Breast epithelium (tissue), 3 donors: ENCODE results near the gene CTIF.

Experiments
- POLR2A ChIP-seq: fragments of 450-650 bp; IDR thresholded peaks from one replicate; pipeline ENCODE4 v1.6.1; 2016; ENCODE audit warnings: antibody characterized with exemption, mild to moderate bottlenecking, moderate library complexity
- TF ChIP-seq, protein P1 (sequence below), 3 donors: fragments of 450-650 bp; IDR thresholded peaks; one replicate each; pipeline ENCODE4 v1.5.1; 2016 to 2017; ENCODE audit warnings: antibody characterized with exemption in 3 of 3, mild to moderate bottlenecking in 3 of 3, moderate library complexity in 3 of 3

DNA sequence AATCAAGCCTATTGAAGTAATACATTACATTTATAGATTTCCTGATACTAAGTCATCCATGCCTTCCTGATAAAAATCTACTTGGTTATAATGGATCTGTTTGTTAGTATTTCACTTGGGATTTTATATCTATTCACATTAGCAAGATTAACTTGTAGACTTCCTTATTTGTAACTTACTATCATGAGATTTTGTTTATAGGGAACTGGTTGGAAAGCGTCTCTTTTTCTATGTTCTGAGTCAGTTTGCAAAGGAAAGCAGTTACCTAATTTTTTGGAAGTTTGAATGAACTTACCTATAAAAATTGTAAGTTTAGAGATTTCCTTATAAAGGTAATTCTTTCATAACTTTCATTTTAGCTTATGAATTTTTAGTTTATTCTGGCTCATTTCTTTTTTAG lies 270.5 kb downstream of the CTIF start:
- TF ChIP-seq, protein P1, sequence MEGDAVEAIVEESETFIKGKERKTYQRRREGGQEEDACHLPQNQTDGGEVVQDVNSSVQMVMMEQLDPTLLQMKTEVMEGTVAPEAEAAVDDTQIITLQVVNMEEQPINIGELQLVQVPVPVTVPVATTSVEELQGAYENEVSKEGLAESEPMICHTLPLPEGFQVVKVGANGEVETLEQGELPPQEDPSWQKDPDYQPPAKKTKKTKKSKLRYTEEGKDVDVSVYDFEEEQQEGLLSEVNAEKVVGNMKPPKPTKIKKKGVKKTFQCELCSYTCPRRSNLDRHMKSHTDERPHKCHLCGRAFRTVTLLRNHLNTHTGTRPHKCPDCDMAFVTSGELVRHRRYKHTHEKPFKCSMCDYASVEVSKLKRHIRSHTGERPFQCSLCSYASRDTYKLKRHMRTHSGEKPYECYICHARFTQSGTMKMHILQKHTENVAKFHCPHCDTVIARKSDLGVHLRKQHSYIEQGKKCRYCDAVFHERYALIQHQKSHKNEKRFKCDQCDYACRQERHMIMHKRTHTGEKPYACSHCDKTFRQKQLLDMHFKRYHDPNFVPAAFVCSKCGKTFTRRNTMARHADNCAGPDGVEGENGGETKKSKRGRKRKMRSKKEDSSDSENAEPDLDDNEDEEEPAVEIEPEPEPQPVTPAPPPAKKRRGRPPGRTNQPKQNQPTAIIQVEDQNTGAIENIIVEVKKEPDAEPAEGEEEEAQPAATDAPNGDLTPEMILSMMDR (IDR thresholded peaks at IDR 0.05): no peak
- TF ChIP-seq POLR2A: no peak
